GM12878 (cell line): ENCODE results near the gene TOPAZ1. TPM values are rescaled to one million over a fixed set of nuclear protein-coding genes. Genes with fewer than 3 reads are reported as not detected.

Experiments used
- ATAC-seq: fragments of 200-7000 bp; cut with Tn5 transposase; 3 replicates; pipeline ENCODE4 v1.9.1; 2020; ENCODE audit warnings: mild to moderate bottlenecking, moderate library complexity
- BruUV-seq: library from RNA; stranded (reverse); fragments of 400-500 nt; replicated peaks from 2 replicates; lab custom pipeline; 2021; lab: Mats Ljungman, UMichigan
- CTCF ChIA-PET: fragments of 300-600 bp; sonication (Branson Sonifier 250); formaldehyde crosslinking; extraction: SDS; loops from one replicate; lab custom pipeline; 2021; ENCODE audit warnings: inconsistent platforms; lab: Yijun Ruan, JAX
- POLR2A ChIA-PET: fragments of 350-600 bp; formaldehyde crosslinking; extraction: SDS; loops from one replicate; lab custom pipeline; 2021; ENCODE audit warnings: inconsistent platforms; lab: Charles Lee
- RAD21 ChIA-PET: fragments of 300-600 bp; sonication (Branson Sonifier 250); formaldehyde crosslinking; loops from one replicate; lab custom pipeline; 2023; ENCODE audit warnings: antibody characterized with exemption; ENCODE audit not compliant: unreplicated experiment; lab: Charles Lee
- SMC1A ChIA-PET: fragments of 300-600 bp; sonication (Branson Sonifier 250); formaldehyde crosslinking; loops from one replicate; lab custom pipeline; 2023; ENCODE audit not compliant: unreplicated experiment, uncharacterized antibody; lab: Charles Lee
- DNase-seq: peaks from one replicate; pipeline ENCODE4 v3.0.0-alpha.2; 2011; ENCODE audit warnings: low read depth, low spot score
- FAIRE-seq: peaks from 3 replicates; lab custom pipeline; 2011; peaks lifted over from hg19 to GRCh38; lab: Jason Lieb, UNC
- H2AFZ ChIP-seq: 2 replicates; pipeline ENCODE4 v1.6.0; 2011; ENCODE audit warnings: low read depth, low read length, control low read depth; ENCODE audit not compliant: control insufficient read depth
- H3K27ac ChIP-seq: 2 replicates; pipeline ENCODE4 v1.5.1; 2011; ENCODE audit warnings: control low read depth; ENCODE audit not compliant: control insufficient read depth, insufficient read depth
- H3K27me3 ChIP-seq, 2 experiments: replicated peaks in 1 of 2; 2 replicates each; pipeline versions ENCODE4 v1.6.0 to v1.6.1; 2011; ENCODE audit warnings: low read length in 1 of 2; ENCODE audit not compliant: control insufficient read depth in 2 of 2, insufficient read depth in 2 of 2
- H3K36me3 ChIP-seq, 2 experiments: 2 replicates each; pipeline ENCODE4 v1.5.1; 2011; ENCODE audit warnings: low read length in 1 of 2; ENCODE audit not compliant: control insufficient read depth in 2 of 2, insufficient read depth in 2 of 2
- H3K4me1 ChIP-seq: 2 replicates; pipeline ENCODE4 v1.6.1; 2011; ENCODE audit warnings: mild to moderate bottlenecking, low read length, moderate library complexity, mixed read lengths; ENCODE audit not compliant: control insufficient read depth, insufficient read depth
- H3K4me2 ChIP-seq: 2 replicates; pipeline ENCODE4 v1.6.0; 2011; ENCODE audit warnings: control low read depth; ENCODE audit not compliant: control insufficient read depth, insufficient read depth
- H3K4me3 ChIP-seq: fragments of 200-600 bp; sonication (generic); 2 replicates; pipeline ENCODE4 v1.5.1; 2016
- H3K79me2 ChIP-seq: 2 replicates; pipeline ENCODE4 v1.6.0; 2011; ENCODE audit warnings: low read length; ENCODE audit not compliant: control insufficient read depth, insufficient read depth
- H3K9ac ChIP-seq: 2 replicates; pipeline ENCODE4 v1.8.0; 2011; ENCODE audit warnings: low read length, control low read depth, mixed read lengths; ENCODE audit not compliant: control insufficient read depth, insufficient read depth
- H3K9me3 ChIP-seq: replicated peaks from 3 replicates; pipeline ENCODE4 v1.5.1; 2011; ENCODE audit warnings: mild to moderate bottlenecking, low read length; ENCODE audit not compliant: control insufficient read depth, insufficient read depth
- H4K20me1 ChIP-seq: 2 replicates; pipeline ENCODE4 v1.6.0; 2011; ENCODE audit not compliant: control insufficient read depth, insufficient read depth
- CEBPZ ChIP-seq: fragments of 150-350 bp; IDR thresholded peaks from 2 replicates; pipeline ENCODE4 v1.6.1; 2016; ENCODE audit warnings: low read depth, low read length
- EED ChIP-seq: sonication (generic); IDR thresholded peaks from 2 replicates; pipeline ENCODE4 v1.6.1; 2016; ENCODE audit warnings: antibody characterized with exemption, low read depth
- HDAC6 ChIP-seq: fragments of 200-600 bp; sonication (generic); IDR thresholded peaks from one replicate; pipeline ENCODE4 v1.8.0; 2017; ENCODE audit warnings: antibody characterized with exemption; ENCODE audit not compliant: unreplicated experiment
- RB1 ChIP-seq: fragments of 450-650 bp; formaldehyde crosslinking; IDR thresholded peaks from 2 replicates; pipeline ENCODE4 v1.6.1; 2017; ENCODE audit warnings: mild to moderate bottlenecking, borderline replicate concordance
- RCOR1 ChIP-seq: conservative IDR thresholded peaks from 2 replicates; pipeline ENCODE4 v1.6.1; 2012; ENCODE audit warnings: low read depth, low read length, improper control_type of control experiment
- SMAD1 ChIP-seq: fragments of 450-650 bp; IDR thresholded peaks from 2 replicates; pipeline ENCODE4 v1.6.1; 2018; ENCODE audit warnings: mild to moderate bottlenecking, low read depth; ENCODE audit not compliant: partially characterized antibody
- SP1 ChIP-seq: IDR thresholded peaks from one replicate; pipeline ENCODE4 v1.6.1; 2011; ENCODE audit warnings: low read depth, low read length
- YY1 ChIP-seq: IDR thresholded peaks from 2 replicates; pipeline ENCODE4 v1.6.1; 2011; ENCODE audit warnings: low read depth, mild to moderate bottlenecking, low read length
- ZBTB11 ChIP-seq: fragments of 450-650 bp; formaldehyde crosslinking; IDR thresholded peaks from 2 replicates; pipeline ENCODE4 v1.5.0; 2022; ENCODE audit warnings: mild to moderate bottlenecking, missing genetic modification characterization
- ZNF207 ChIP-seq: fragments of 450-650 bp; IDR thresholded peaks from 2 replicates; pipeline ENCODE4 v1.6.1; 2014; ENCODE audit warnings: antibody characterized with exemption, mild to moderate bottlenecking, borderline replicate concordance
- ZNF687 ChIP-seq: fragments of 450-650 bp; IDR thresholded peaks from 2 replicates; pipeline ENCODE4 v1.6.1; 2017; ENCODE audit warnings: mild to moderate bottlenecking, moderate library complexity
- in situ Hi-C: fragments of 300-500 bp; cut with MboI; formaldehyde crosslinking; loops from 9 replicates; pipeline ENCODE4 v1.14.3; 2018; ENCODE audit warnings: mixed read lengths
- intact Hi-C: fragments of 100-400 bp; cut with micrococcal nuclease; formaldehyde crosslinking; loops from one replicate; pipeline ENCODE4 v1.14.2; 2022; ENCODE audit not compliant: unreplicated experiment
- polyA plus RNA-seq, 11 experiments: library from polyadenylated mRNA; depleted of rRNA in 4 of 11; unstranded in 6 of 11; stranded (reverse) in 5 of 11; fragments of >200 nt; fragmentation: Nextera tagmentation in 4 of 11; fragmentation: Illumina TruSeq in 1 of 11; extraction: Ambion mirVana in 4 of 11; extraction: Trizol in 1 of 11; gene quantifications; 1 replicate in 1 of 11; 2 replicates in 10 of 11; pipeline versions ENCODE4 v1.2.1 to v1.2.3, GENCODE V29; 2011 to 2016; ENCODE audit warnings: inconsistent platforms in 2 of 11, missing spikeins in 2 of 11, low read depth in 1 of 11
- total RNA-seq, 4 experiments: library from RNA; depleted of rRNA in 3 of 4; stranded (reverse); fragments of >200 nt in 3 of 4; fragmentation: Illumina TruSeq in 1 of 4; extraction: Trizol in 1 of 4; gene quantifications; 2 replicates each; pipeline versions ENCODE4 v1.2.1 to v1.2.3, GENCODE V29; 2013 to 2021

TOPAZ1 gene
- total and polyA plus RNA-seq, 10 of the 15 experiments (the other 5 are each of a cell fraction or from before 2014, with no cell fraction given): 0.02 TPM; not detected in 9

GRCh38 chr3:44329946-44330345 is 88.3 kb downstream of the TOPAZ1 start:
- ATAC-seq: no peak
- Histone ChIP-seq H2AFZ (no peak overlapping the region), H3K27ac (no peak overlapping the region), H3K9ac (no peak overlapping the region), H3K4me1 (no peaks in the 10 kb centered on the region), H3K4me2 (no peak overlapping the region), H4K20me1 (no peaks in the 10 kb centered on the region), H3K36me3 (no peaks in the 10 kb centered on the region), H3K27me3 (no peaks in the 10 kb centered on the region; a peak in 1 of 4 replicates), H3K9me3 (no peaks in the 10 kb centered on the region), H3K4me3 (no peak overlapping the region), H3K79me2 (no peaks in the 10 kb centered on the region)
- FAIRE-seq: no peak
- POLR2A ChIA-PET: interaction anchor here (0.5 kb wide), 1 partner anchor 357 kb away, joined by 4 read pairs; no protein-coding TSS in a partner anchor
- CTCF ChIA-PET: interaction anchor here (0.9 kb wide), 1 partner anchor 41 kb away, joined by 3 read pairs; no protein-coding TSS in a partner anchor
- DNase-seq: no peak
- SMC1A ChIA-PET: no interaction called here
- intact Hi-C loops (no loop called here), in situ Hi-C loops (no loop called here)
- RAD21 ChIA-PET: no interaction called here
- no TSS peak for BruUV-seq
- TF ChIP-seq SMAD1 (no peak), HDAC6 (no peak), EED (no peak), ZNF687 (no peak), SP1 (no peak), RCOR1 (no peak), CEBPZ (no peak), ZBTB11 (CRISPR knock-in tag) (no peak), RB1 (no peak), YY1 (no peak), ZNF207 (no peak)
